ENCODE measurements around the gene RALGDS. TPM values are rescaled to one million over a fixed set of nuclear protein-coding genes. Genes with fewer than 3 reads are reported as not detected.

RALGDS gene
- total RNA-seq, 1 donor: 59.0 TPM

DNA sequence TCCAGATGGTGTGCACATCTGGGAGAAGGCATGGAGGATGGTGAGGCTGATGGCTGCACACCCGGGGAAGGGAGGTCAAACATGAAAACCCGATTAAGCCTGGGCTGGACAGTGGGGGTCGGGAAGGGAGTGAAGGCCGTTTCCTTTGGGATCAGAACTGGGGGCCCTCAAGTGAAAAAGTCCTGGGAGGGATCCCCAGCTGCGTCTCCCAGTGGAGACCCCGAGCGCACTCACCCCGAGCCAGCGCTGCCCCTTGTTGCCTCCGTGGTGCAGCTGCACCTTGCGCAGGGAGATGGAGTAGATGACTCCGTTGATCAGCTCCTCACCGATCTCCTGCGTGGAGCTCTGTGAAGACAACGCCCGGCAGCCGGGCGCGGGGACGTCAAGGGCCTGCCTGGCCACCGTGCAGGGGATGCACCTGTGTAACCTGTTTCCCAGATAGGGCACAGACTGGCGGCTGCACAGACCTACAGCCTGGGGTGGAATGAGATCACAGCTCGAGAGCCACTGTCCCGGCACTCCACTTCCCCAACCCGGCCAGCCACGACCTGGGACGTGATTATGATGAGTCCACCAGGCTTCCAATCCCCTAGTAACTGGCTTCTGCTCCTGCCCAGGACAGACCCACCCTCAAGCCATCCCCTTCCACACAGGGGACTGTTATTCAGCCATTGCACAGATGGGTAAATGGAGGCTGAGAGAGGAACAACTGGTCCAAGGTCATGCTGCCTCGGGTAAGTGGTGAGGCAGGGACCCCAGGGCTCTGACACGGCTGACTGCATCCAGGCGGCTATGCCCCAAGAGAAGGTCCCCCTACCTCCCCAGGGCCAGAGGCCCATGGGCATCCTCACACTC lies 9.0 kb downstream of the RALGDS start:
- Histone ChIP-seq H3K4me1 (ENCODE audit: insufficient read depth, low read length) (peaks cover 55% of the 10 kb centered on the region), H3K9me3 (ENCODE audit: low read depth, low read length) (no peaks in the 10 kb centered on the region), H3K4me3 (ENCODE audit: low read length) (no peak overlapping the region), H3K27me3 (ENCODE audit: insufficient read depth, low read length) (no peaks in the 10 kb centered on the region)

DNA sequence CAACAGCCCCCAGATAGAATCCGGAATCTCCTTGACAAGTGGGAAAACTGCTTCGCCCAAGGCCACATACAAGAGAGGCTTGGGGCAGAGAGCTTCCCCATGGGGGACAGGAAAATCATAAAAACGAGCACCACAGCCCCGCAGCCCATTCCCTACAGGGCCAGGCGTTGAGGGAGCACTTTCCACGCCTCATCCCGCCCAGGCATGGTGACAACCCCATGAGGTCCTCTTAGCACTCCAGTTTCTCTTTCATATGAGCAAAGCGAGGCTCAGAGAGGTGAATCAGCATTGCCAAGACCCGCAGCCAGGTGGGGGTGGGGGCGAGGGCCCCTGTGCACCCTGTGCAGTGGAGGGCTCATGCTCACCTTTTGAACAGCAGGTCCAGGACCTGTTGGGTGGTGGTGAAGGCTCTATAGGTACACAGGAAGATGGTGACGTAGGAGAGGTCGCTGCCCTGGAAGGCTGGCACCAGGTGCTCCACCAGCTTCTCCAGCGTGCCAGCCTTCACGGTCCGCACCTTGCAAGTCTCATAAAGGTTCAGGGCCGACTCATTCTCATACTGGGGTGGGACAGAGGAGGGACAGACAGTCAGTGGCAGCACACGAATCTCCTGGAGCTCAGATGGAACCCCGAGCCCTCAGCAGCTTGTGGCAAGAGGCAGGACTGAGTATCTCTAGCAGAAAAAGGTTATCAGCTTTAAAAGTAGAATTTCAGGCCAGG lies 10.9 kb downstream of the RALGDS start:
- H3K27me3 ChIP-seq (ENCODE audit: insufficient read depth, low read length): no peaks in the 10 kb centered on the region
- H3K9me3 ChIP-seq (ENCODE audit: low read depth, low read length): no peaks in the 10 kb centered on the region
- no peak overlapping the region for H3K4me3 ChIP-seq (ENCODE audit: low read length)
- H3K4me1 ChIP-seq (ENCODE audit: insufficient read depth, low read length): peaks cover 36% of the 10 kb centered on the region

DNA sequence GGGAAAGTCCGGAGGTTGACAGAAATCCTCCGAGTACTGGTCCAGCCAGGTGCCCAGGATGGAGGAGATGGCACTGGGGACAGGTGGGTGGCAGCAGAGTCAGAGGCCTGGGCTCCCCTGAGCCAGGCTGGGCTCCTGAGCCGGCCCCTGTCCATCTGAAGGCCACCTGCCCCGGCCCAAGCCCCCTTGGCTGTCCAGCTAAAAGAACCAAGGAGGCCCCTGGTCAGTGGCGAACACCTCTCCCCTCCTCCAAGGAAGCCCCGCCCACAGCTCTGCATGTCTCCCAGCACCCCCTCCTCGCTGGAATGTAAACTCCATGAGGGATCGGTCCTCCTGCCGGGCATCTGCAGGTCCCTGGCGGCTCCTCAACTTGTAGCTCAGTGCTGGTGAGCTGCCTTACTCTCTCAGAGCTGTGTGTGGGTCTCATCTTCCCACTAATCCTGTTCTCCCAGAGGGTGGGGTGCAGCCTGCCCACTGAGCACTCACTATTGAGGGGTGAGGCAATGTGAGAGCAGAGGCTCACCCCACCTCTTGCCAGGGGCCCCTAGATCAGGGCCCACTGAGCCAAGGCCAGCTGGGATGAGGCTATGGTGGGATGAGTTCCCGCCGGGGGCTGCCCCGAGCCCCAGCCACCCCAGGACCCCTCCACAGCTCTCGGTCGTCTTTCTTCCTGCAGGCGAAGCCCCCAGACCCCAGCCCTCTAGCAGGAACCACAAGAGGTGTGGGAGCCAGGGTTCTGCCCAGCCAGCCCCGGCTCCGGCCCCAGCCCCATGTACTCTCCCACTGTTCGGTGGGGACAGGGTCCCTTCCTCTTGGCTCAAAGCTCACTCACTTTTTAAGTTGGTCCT lies 12.0 kb downstream of the RALGDS start:
- Histone ChIP-seq H3K9me3 (ENCODE audit: low read depth, low read length) (no peaks in the 10 kb centered on the region), H3K4me3 (ENCODE audit: low read length) (no peak overlapping the region), H3K4me1 (ENCODE audit: insufficient read depth, low read length) (peaks cover 25% of the 10 kb centered on the region), H3K27me3 (ENCODE audit: insufficient read depth, low read length) (no peaks in the 10 kb centered on the region)

DNA sequence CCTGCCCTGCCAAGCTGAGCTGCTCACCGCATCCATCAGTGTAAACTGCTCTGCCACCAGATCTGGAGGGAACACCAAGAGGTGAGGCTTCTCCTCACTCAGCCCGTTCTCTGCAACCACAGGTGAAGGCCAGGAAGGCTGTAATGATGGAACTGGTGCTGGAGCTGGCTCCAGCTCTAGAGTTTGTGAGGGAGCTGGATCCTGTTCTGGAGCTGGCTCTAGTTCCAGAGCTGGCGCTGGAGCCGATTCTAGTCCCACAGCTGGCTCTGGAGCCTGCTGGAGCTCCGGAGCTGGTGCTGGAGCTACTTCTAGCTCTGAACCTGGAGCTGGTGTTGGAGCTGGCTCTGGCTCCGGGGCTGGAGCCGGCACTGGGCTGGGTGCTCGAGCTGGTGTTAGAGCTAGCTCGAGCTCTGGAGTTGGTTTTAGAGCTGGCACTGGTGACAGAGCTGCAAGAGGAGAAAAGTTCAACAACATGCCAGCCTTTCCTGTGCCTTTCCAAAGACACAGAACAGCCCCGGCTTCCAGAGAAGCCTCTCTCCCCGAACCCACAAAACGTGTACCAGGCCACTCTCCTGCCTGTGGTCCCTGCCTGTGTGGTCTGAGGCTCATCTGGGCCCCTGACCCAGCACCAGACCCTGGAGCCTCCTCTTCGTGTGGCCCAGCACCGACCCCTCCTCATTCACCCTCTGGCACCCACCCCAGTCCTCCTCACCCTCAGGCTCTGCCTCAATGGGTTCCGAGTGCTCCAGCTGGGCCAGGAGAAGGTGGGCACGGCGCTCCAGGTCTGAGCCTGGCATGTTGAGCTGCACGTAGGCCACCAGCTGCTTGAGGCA lies 12.9 kb downstream of the RALGDS start:
- Histone ChIP-seq H3K9me3 (ENCODE audit: low read depth, low read length) (no peaks in the 10 kb centered on the region), H3K27me3 (ENCODE audit: insufficient read depth, low read length) (no peaks in the 10 kb centered on the region), H3K4me1 (ENCODE audit: insufficient read depth, low read length) (peaks cover 16% of the 10 kb centered on the region), H3K4me3 (ENCODE audit: low read length) (no peak overlapping the region)

DNA sequence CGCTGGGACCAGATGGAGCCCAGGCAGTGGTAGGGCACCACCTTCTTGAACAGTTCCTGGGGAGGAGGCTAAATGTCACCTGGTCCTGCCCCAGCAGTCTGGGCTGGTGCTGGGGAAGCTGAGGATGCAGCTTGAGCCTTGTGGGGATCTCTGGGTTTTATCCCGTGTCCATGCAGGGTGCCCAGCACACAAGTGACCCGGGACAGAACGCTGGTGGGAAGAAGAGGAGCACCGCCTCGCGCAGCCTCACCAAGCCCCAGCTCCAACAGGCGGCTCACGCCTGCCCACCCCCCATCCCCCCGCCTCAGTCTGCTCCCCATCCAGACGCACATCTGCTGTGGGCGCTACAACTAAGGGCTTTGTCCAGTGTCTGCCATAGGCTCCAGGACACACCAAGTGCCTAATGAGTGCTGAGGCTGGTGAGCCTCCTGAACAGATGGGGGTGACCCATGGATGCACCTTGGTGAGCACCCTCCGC lies 13.8 kb downstream of the RALGDS start:
- Histone ChIP-seq H3K27me3 (ENCODE audit: insufficient read depth, low read length) (no peaks in the 10 kb centered on the region), H3K4me3 (ENCODE audit: low read length) (no peak overlapping the region), H3K4me1 (ENCODE audit: insufficient read depth, low read length) (peaks cover 7% of the 10 kb centered on the region), H3K9me3 (ENCODE audit: low read depth, low read length) (no peaks in the 10 kb centered on the region)

DNA sequence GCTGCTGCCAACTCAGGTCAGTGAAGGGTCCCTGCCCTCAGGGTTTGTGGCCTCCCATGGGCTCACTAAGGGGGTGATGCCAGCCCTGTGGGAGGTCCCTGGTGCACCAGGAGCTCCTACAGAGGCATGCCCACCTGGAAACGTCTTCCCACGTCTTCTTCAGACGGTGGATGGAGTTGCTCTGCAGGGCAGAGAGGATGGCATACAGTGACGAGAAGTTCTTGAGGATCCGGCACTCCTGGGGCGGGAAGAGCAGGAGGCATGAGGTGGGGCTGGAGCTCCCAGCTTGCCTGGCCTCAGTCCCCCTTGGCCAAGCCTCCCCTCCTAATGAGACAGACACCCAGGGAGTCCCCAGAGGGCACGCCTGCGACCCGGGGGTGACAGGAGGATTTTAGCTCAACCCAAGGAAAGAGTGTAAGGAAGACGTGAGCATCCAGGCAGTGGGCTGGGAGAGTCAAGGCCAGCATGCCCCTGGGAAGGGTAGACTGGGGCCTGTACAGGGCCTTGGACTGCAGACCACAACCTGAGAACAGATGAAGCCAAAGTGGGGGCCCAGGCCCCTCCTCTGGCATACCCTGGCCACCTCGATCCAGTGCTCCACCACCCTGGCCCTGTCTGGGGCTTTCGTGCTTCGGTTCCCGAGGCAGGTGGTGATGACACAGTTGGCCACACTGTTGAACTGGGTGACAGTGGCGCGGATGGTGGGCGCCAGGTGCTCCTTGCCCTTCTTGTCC lies 14.4 kb downstream of the RALGDS start:
- Histone ChIP-seq H3K27me3 (ENCODE audit: insufficient read depth, low read length) (no peaks in the 10 kb centered on the region), H3K4me3 (ENCODE audit: low read length) (no peak overlapping the region), H3K4me1 (ENCODE audit: insufficient read depth, low read length) (peaks cover 1% of the 10 kb centered on the region), H3K9me3 (ENCODE audit: low read depth, low read length) (no peaks in the 10 kb centered on the region)

DNA sequence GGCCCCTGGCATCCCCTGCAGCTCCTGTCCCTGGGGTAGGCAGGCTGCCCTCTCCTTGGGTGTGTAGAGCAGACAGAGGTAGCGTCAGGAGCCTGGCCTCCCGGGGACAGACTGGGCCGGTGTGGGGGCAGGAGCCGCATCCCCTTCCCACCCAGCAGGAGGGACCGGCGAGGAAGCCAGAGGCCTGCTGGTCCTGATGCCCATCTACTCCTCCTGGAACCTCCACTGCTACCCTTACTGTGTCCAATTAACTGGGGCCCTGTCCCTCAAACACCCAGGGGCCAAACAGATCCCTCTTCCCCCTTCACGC lies 15.6 kb downstream of the RALGDS start:
- H3K27me3 ChIP-seq (ENCODE audit: insufficient read depth, low read length): no peaks in the 10 kb centered on the region
- no peak overlapping the region for H3K4me3 ChIP-seq (ENCODE audit: low read length)
- no peaks in the 10 kb centered on the region for H3K9me3 ChIP-seq (ENCODE audit: low read depth, low read length)
- no peaks in the 10 kb centered on the region for H3K4me1 ChIP-seq (ENCODE audit: insufficient read depth, low read length)

DNA sequence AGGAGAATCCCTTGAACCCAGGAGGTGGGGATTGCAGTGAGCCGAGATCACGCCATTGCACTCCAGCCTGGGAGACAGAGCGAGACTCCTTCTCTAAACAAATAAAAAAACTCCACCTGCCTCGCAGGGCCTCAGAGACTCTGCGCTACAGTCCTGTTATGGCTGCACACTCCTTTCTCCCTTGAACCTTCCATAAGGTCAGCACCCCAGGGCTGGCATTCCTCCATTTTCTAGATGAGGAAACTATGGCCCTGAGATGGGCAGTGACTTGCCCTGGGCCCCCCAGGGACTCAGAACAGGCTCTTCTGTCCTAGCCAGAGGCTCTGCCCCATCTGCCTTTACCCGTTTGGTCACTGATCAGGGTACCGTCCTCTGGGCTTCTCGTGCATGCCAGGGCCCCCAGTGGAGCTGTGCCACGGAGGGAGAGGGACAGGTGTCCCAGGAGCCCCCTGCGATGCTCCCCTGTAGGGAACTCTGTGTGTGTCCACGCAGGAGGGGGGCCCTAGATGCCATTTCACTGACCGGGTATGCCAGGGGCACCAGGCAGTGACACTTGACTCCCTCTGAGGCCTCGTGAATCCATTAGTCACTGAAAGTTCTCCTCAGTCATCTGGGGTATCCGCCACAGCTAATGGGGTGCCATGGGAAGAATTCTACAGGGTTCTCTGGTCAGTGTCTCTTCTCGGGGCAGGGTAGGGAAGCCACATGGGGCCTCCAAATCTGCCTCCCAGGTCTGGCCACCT lies 16.2 kb downstream of the RALGDS start:
- Histone ChIP-seq H3K27me3 (ENCODE audit: insufficient read depth, low read length) (no peaks in the 10 kb centered on the region), H3K9me3 (ENCODE audit: low read depth, low read length) (no peaks in the 10 kb centered on the region), H3K4me1 (ENCODE audit: insufficient read depth, low read length) (no peaks in the 10 kb centered on the region), H3K4me3 (ENCODE audit: low read length) (no peak overlapping the region)

DNA sequence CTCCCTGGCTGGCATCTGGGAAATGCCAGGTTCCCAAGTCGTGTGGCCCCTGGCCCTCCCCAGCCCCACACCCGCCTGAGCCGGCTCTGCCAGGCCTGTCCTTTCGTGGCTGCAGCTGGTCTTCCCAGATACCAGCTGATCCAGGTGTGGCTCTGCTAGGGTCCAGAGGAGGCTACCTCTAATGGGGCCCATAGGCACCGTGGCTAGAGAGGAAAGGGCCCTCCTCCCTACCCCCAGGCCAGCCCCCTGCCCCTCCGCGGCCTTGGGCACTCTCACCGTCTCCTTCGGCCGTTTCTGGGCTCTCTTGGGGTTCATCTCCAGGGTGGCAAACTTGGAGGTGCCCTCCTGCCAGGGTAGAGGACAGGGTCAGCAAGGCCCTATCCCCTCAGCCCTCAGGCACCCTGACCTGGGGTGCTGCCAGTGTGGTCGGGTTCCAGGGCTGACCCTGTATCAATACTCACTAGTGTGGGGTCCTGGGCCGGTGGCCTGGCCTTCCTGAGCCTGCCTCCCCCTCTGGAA lies 17.0 kb downstream of the RALGDS start:
- Histone ChIP-seq H3K4me1 (ENCODE audit: insufficient read depth, low read length) (no peaks in the 10 kb centered on the region), H3K9me3 (ENCODE audit: low read depth, low read length) (no peaks in the 10 kb centered on the region), H3K4me3 (ENCODE audit: low read length) (no peak overlapping the region), H3K27me3 (ENCODE audit: insufficient read depth, low read length) (no peaks in the 10 kb centered on the region)

DNA sequence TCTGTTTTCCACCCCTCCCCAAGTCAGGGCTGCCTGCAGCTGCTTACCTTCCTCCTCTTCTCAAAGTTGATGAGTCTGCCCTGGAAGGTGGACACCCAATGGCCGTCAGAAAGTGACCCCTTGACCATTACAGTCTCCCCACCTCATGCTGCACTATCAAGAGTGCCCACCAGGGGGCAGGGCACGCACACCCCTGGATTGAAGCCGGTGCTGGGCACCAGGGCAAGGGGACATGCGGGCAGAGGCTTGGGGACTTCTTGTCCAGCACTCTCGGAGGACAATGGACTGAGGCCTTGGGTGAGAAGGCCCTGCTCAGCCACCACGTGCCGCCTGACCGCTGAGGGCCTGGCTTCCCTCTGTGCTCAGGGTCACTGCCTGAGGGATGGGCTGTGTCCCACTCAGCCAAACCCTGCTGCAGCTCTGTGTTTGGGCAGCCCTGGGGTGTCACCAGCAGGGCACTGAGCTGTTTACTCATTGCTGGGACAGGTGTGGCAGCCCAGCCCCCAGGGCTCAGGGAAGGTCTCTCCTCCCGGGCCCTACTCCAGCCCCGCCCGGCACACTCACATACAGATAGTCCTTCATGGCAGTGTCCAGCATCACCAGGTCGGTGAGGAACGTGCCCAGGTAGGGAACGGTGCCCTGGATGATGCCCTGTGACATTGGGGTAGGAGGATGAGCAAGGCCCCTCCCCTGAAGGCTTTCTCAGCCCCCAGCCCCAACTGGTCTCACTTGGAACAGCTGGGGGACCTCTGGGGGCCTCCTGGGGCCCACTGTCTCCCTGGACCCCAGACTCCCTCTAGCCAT lies 17.7 kb downstream of the RALGDS start:
- Histone ChIP-seq H3K27me3 (ENCODE audit: insufficient read depth, low read length) (no peaks in the 10 kb centered on the region), H3K4me3 (ENCODE audit: low read length) (no peak overlapping the region), H3K4me1 (ENCODE audit: insufficient read depth, low read length) (no peaks in the 10 kb centered on the region), H3K9me3 (ENCODE audit: low read depth, low read length) (no peaks in the 10 kb centered on the region)

DNA sequence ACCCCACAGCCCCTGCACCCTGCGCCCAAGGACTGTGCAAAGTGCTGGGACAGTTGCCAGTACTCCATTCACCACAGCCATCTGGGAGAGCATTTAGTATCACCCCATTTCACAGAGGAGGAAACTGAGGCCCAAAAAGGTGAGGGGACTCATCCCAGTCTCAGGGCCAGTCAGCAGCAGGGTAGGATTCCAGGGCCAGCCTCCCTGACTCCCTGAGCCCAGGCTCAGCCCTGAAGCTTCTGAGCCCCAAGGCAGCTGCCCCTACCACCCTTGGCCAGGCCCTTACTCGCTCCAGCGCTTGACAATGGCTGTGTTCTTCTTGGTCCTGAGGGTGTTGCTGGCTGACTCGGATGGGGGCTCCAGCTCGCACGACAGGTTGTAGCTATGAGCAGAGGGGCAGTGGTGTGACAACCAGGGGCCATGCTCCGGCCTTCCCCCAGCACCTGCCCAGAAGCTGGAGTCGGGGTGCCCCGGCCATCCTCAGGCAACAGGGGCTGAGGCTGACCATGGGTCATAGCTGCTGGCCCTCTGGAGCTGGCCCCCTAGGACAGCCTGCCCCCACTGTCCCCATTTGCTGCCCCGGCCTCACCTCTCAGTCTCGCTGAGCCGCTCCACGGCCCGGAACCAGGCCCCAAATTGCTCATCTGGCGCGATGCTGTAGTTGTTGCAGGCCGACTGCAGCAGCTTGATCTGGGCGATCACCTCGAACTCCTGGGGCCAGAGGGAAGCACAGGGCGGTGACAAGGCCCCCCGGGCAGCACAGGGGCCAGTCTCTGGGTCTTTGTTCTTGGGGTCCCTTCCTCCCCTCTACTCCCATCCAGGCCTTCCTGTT lies 18.6 kb downstream of the RALGDS start:
- Histone ChIP-seq H3K9me3 (ENCODE audit: low read depth, low read length) (no peaks in the 10 kb centered on the region), H3K4me1 (ENCODE audit: insufficient read depth, low read length) (no peaks in the 10 kb centered on the region), H3K4me3 (ENCODE audit: low read length) (no peak overlapping the region), H3K27me3 (ENCODE audit: insufficient read depth, low read length) (no peaks in the 10 kb centered on the region)

Measured in mononuclear cell (primary cell).